ENCODE measurements around the gene PLXNA4. TPM values are rescaled to one million over a fixed set of nuclear protein-coding genes. Genes with fewer than 3 reads are reported as not detected.

Gene PLXNA4
- total RNA-seq, 4 donors from 2014 or later: 0.49 to 7.1 (median 2.0) TPM

DNA sequence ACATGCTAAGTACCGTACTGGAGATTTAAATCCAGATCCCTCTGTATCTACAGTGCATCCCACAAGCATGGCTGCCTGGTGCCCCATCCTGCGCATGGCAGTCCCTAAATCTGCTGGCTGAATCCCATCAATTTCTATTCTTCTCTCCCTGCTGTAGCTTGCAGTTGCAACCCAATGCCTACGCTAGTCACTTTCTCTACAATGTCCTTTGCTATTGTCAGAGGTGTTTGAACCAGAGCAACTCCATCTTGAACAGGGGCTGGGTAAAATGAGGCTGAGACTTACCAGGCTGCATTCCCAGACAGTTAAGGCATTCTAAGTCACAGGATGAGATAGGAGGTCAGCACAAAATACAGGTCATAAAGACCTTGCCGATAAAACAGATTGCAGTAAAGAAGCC, 461.2 kb downstream of the PLXNA4 start:
- Histone ChIP-seq H3K36me3 (no peaks in the 10 kb centered on the region), H3K9me3 (no peaks in the 10 kb centered on the region), H3K4me3 (no peak overlapping the region), H3K27me3 (peaks cover 0 to 28% (median 0%) of the 10 kb centered on the region in 4 donors), H3K27ac (no peak overlapping the region), H3K4me1 (no peaks in the 10 kb centered on the region)
- no peak for DNase-seq
- WGBS, 2 donors: 88 to 94% methylated on average over 3 to 4 of the region's 4 CpGs
- TF ChIP-seq, protein P1, sequence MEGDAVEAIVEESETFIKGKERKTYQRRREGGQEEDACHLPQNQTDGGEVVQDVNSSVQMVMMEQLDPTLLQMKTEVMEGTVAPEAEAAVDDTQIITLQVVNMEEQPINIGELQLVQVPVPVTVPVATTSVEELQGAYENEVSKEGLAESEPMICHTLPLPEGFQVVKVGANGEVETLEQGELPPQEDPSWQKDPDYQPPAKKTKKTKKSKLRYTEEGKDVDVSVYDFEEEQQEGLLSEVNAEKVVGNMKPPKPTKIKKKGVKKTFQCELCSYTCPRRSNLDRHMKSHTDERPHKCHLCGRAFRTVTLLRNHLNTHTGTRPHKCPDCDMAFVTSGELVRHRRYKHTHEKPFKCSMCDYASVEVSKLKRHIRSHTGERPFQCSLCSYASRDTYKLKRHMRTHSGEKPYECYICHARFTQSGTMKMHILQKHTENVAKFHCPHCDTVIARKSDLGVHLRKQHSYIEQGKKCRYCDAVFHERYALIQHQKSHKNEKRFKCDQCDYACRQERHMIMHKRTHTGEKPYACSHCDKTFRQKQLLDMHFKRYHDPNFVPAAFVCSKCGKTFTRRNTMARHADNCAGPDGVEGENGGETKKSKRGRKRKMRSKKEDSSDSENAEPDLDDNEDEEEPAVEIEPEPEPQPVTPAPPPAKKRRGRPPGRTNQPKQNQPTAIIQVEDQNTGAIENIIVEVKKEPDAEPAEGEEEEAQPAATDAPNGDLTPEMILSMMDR (IDR thresholded peaks at IDR 0.05): no peak
- no peak for TF ChIP-seq POLR2A (IDR thresholded peaks at IDR 0.05)
- intact Hi-C loops (cut with DNase I): no loop called here

DNA sequence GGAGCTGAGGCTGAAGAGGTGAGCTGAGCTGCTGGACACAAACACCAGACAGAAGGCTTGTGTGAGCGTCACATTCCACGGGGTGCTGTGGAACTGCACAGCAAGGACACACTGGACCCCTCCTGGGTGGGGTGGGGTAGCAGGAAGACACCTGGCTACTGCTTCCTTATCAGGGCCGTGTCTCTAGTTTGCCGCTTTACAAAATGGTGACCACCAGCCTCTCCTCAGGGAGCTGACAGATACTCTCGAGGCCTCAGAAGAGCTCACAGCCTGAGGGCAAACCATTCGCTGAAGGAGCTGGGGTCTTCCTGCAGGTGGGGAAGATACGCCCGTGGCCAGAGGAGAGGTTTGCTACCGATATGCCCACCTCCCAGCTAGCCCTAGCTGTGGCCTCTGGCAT, 461.9 kb downstream of the PLXNA4 start:
- no peak overlapping the region for H3K27ac ChIP-seq
- no peak for DNase-seq
- no peaks in the 10 kb centered on the region for H3K36me3 ChIP-seq
- intact Hi-C loops (cut with DNase I): no loop called here
- WGBS, 2 donors: 88% methylated on average over 2 to 5 of the region's 9 CpGs
- TF ChIP-seq POLR2A (IDR thresholded peaks at IDR 0.05): no peak
- TF ChIP-seq, protein P1 (IDR thresholded peaks at IDR 0.05): no peak
- no peak overlapping the region for H3K4me3 ChIP-seq
- no peaks in the 10 kb centered on the region for H3K4me1 ChIP-seq
- H3K27me3 ChIP-seq: peaks cover 0 to 27% (median 0%) of the 10 kb centered on the region in 4 donors
- no peaks in the 10 kb centered on the region for H3K9me3 ChIP-seq

DNA sequence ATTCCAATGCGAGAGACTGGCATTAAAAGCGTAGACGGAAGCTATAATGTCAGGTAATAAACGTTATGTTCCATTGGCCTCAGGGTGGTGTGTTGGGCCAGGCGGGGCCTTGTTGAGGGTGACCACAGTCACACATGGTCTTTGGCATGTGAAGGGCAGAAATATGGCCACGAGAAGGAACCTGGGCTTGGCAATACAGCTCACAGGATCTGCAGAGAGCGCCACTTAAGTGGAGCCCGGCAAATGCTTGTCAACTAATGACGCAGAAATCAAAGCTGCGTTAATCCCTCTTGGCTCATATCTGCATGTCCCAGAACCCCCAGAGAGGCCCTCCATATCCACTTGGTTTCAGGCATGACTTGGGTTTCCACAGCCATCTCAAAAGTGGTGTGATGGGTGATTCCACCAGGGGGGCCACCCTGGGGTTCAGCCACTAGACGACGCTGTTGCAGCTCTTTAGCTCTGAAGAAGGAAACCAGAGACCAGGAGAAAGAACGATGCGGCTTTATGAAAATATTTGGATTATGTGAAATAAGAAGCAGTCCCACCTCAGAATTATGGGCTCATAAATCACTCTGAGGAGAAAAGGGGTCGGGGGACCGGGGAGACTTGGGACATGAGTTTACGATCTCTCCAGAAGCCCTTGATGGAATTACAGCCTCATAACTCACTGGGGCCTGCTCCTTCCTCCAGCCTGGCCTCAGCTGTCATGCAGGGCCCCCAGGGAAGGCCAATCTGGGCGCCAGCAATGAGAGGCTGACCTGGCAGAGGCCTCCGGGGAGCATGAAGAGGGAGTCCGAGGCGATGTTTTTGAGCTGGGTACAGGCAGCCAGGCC, 462.5 kb downstream of the PLXNA4 start:
- H3K4me3 ChIP-seq: no peak overlapping the region
- intact Hi-C loops (cut with DNase I): no loop called here
- H3K27me3 ChIP-seq: peaks cover 0 to 20% (median 0%) of the 10 kb centered on the region in 4 donors
- no peak for DNase-seq
- 79 to 81% methylated on average over 18 to 19 of the region's 21 CpGs for WGBS, 2 donors
- H3K27ac ChIP-seq: no peak overlapping the region
- no peaks in the 10 kb centered on the region for H3K4me1 ChIP-seq
- no peaks in the 10 kb centered on the region for H3K9me3 ChIP-seq
- no peaks in the 10 kb centered on the region for H3K36me3 ChIP-seq
- no peak for TF ChIP-seq POLR2A (IDR thresholded peaks at IDR 0.05)
- TF ChIP-seq, protein P1 (IDR thresholded peaks at IDR 0.05): no peak

DNA sequence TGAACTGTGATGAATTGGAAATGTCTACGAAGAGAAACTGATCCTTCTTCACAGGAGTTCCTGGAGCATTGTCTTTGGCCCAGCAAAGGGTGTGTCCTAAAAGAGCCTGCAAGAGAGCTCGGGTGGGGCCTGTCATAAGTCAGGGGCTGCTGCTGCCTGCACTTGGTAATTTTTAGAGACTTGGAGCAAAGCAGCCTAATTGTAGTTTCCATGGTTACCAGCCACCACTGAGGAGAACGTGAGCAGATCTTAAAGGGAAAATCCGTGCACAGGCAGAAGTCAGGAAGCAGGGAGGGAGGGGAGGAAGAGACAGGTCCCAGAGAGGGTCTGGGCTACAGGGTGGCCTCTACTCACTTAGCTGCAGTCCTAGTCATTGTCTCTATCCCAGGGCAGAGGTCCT, 463.6 kb downstream of the PLXNA4 start:
- TF ChIP-seq, protein P1 (IDR thresholded peaks at IDR 0.05): no peak
- TF ChIP-seq POLR2A (IDR thresholded peaks at IDR 0.05): no peak
- Histone ChIP-seq H3K9me3 (no peaks in the 10 kb centered on the region), H3K27ac (no peak overlapping the region), H3K36me3 (no peaks in the 10 kb centered on the region), H3K4me1 (no peaks in the 10 kb centered on the region), H3K4me3 (no peak overlapping the region), H3K27me3 (peaks cover 0 to 15% (median 0%) of the 10 kb centered on the region in 4 donors)
- WGBS, 2 donors: 53 to 55% methylated on average over 3 to 4 of the region's 4 CpGs
- intact Hi-C loops (cut with DNase I): no loop called here
- DNase-seq: no peak

DNA sequence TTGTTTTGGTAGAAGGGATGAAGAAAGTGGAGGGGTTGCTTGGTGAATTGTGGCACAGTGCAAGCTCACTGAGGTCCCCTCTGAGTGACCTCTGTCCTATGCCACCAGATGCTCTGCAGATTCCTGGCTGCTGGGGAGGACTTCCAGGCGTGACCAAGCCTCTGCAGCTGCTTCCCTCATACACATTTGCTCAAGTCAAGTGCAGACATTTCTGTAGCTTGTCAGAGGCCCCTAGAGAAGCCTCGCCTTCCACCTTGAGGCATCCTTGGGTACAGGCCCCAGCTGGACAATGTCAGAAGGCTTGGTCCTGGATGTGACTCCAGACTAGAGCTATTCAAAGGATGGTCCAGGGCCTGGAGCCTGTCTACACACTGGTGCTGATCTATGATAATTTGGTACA, 464.2 kb downstream of the PLXNA4 start:
- TF ChIP-seq, protein P1 (IDR thresholded peaks at IDR 0.05): no peak
- no peak for TF ChIP-seq POLR2A (IDR thresholded peaks at IDR 0.05)
- H3K4me3 ChIP-seq: no peak overlapping the region
- 50% methylated on average over 1 of the region's 2 CpGs for WGBS, 2 donors
- no peaks in the 10 kb centered on the region for H3K9me3 ChIP-seq
- H3K27ac ChIP-seq: no peak overlapping the region
- no peaks in the 10 kb centered on the region for H3K36me3 ChIP-seq
- H3K27me3 ChIP-seq: peaks cover 0 to 15% (median 0%) of the 10 kb centered on the region in 4 donors
- DNase-seq: no peak
- intact Hi-C loops (cut with DNase I): no loop called here
- no peaks in the 10 kb centered on the region for H3K4me1 ChIP-seq
